ENCODE results near the gene SULF2. TPM values are rescaled to one million over a fixed set of nuclear protein-coding genes. Genes with fewer than 3 reads are reported as not detected.

The SULF2 gene
- total and polyA plus RNA-seq, 4 donors, result 8.1 to 25.4 (median 12.0) TPM

DNA sequence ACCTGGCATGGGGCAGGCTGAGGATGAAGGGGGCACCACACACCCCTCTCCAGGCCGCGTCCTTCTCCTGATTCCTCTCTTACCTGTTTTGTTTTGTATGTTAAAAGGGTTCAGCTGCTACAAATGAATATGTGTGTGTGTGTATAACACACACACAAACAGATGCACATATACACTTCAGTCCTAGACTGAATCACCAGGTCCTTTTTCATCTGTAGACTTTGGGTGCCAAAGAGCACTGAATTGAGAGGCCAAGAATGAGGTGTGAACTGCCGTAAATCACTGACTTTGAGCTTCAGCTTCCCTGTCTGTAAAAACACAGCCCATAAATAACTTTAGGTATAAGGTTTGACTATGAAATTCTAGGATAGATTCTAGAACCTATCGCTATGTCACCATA, 40.5 kb downstream of the SULF2 start:
- WGBS, result 98% methylated on average over 4 of the region's 4 CpGs
- Histone ChIP-seq H3K36me3 (ENCODE audit: control insufficient read depth in 4 of 4, insufficient read depth in 3 of 4, low read depth in 1 of 4, low read length in 3 of 4) (no peaks in the 10 kb centered on the region), H3K4me1 (ENCODE audit: control insufficient read depth in 4 of 4, insufficient read depth in 4 of 4, low read length in 3 of 4) (no peaks in the 10 kb centered on the region), H3K9ac (ENCODE audit: low read depth in 1 of 2, low read length in 2 of 2) (no peak overlapping the region), H3K27me3 (ENCODE audit: control insufficient read depth in 4 of 4, insufficient read depth in 4 of 4, low read length in 3 of 4) (no peaks in the 10 kb centered on the region), H3K9me3 (ENCODE audit: control insufficient read depth in 4 of 4, low read length in 3 of 4) (no peaks in the 10 kb centered on the region), H3K27ac (ENCODE audit: low read depth in 1 of 2, low read length in 2 of 2) (no peak overlapping the region), H3K4me3 (ENCODE audit: low read depth in 1 of 3, low read length in 3 of 3) (no peak overlapping the region)
- no peak for DNase-seq (ENCODE audit: low spot score)
- TF ChIP-seq NR2F2 (IDR thresholded peaks at IDR 0.05), result no peak
- no peak for TF ChIP-seq YY1 (IDR thresholded peaks at IDR 0.05)
- TF ChIP-seq FOXA1 (IDR thresholded peaks at IDR 0.05), result no peak
- TF ChIP-seq, protein P1, sequence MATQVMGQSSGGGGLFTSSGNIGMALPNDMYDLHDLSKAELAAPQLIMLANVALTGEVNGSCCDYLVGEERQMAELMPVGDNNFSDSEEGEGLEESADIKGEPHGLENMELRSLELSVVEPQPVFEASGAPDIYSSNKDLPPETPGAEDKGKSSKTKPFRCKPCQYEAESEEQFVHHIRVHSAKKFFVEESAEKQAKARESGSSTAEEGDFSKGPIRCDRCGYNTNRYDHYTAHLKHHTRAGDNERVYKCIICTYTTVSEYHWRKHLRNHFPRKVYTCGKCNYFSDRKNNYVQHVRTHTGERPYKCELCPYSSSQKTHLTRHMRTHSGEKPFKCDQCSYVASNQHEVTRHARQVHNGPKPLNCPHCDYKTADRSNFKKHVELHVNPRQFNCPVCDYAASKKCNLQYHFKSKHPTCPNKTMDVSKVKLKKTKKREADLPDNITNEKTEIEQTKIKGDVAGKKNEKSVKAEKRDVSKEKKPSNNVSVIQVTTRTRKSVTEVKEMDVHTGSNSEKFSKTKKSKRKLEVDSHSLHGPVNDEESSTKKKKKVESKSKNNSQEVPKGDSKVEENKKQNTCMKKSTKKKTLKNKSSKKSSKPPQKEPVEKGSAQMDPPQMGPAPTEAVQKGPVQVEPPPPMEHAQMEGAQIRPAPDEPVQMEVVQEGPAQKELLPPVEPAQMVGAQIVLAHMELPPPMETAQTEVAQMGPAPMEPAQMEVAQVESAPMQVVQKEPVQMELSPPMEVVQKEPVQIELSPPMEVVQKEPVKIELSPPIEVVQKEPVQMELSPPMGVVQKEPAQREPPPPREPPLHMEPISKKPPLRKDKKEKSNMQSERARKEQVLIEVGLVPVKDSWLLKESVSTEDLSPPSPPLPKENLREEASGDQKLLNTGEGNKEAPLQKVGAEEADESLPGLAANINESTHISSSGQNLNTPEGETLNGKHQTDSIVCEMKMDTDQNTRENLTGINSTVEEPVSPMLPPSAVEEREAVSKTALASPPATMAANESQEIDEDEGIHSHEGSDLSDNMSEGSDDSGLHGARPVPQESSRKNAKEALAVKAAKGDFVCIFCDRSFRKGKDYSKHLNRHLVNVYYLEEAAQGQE (IDR thresholded peaks at IDR 0.05), result no peak
- TF ChIP-seq FOXA2 (IDR thresholded peaks at IDR 0.05), result no peak
- TF ChIP-seq, protein P2, sequence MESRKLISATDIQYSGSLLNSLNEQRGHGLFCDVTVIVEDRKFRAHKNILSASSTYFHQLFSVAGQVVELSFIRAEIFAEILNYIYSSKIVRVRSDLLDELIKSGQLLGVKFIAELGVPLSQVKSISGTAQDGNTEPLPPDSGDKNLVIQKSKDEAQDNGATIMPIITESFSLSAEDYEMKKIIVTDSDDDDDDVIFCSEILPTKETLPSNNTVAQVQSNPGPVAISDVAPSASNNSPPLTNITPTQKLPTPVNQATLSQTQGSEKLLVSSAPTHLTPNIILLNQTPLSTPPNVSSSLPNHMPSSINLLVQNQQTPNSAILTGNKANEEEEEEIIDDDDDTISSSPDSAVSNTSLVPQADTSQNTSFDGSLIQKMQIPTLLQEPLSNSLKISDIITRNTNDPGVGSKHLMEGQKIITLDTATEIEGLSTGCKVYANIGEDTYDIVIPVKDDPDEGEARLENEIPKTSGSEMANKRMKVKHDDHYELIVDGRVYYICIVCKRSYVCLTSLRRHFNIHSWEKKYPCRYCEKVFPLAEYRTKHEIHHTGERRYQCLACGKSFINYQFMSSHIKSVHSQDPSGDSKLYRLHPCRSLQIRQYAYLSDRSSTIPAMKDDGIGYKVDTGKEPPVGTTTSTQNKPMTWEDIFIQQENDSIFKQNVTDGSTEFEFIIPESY (IDR thresholded peaks at IDR 0.05), result no peak
- no peak for TF ChIP-seq GABPA (IDR thresholded peaks at IDR 0.05 in 1 of 2, conservative IDR thresholded peaks at IDR 0.05 in 1 of 2)
- no peak for TF ChIP-seq RAD21 (IDR thresholded peaks at IDR 0.05)
- TF ChIP-seq TAF1 (conservative IDR thresholded peaks at IDR 0.05), result no peak
- no peak for TF ChIP-seq JUND (IDR thresholded peaks at IDR 0.05)
- no peak for TF ChIP-seq SP1 (IDR thresholded peaks at IDR 0.05)
- TF ChIP-seq RXRA (IDR thresholded peaks at IDR 0.05), result no peak

DNA sequence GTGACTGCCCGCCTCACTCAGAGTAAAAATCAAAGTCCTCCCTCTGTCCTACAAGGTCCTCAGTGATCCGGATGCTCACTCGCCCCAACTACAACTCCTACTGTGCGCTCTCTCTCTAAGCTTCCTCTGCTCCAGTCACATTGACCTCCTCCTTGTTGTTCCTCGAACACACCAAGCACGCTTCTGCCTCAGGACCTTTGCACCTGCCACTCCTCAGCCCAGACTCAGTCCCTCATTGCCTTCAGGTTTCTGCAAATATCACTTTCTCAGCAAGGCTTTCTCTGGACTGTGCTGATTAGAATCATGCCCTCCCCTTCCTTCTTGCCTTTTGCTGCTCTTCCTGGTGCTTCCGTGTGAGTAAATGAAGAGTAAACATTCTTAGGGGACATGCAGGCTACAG, 41.6 kb downstream of the SULF2 start:
- H3K4me1 ChIP-seq (ENCODE audit: control insufficient read depth in 4 of 4, insufficient read depth in 4 of 4, low read length in 3 of 4), result no peaks in the 10 kb centered on the region
- 93% methylated on average over 7 of the region's 7 CpGs for WGBS

More for the DNA sequence above, 41.6 kb downstream of the SULF2 start:
- Histone ChIP-seq H3K9me3 (ENCODE audit: control insufficient read depth in 4 of 4, low read length in 3 of 4) (no peaks in the 10 kb centered on the region), H3K27ac (ENCODE audit: low read depth in 1 of 2, low read length in 2 of 2) (no peak overlapping the region), H3K9ac (ENCODE audit: low read depth in 1 of 2, low read length in 2 of 2) (no peak overlapping the region), H3K27me3 (ENCODE audit: control insufficient read depth in 4 of 4, insufficient read depth in 4 of 4, low read length in 3 of 4) (no peaks in the 10 kb centered on the region), H3K4me3 (ENCODE audit: low read depth in 1 of 3, low read length in 3 of 3) (no peak overlapping the region), H3K36me3 (ENCODE audit: control insufficient read depth in 4 of 4, insufficient read depth in 3 of 4, low read depth in 1 of 4, low read length in 3 of 4) (no peaks in the 10 kb centered on the region)
- no peak for TF ChIP-seq GABPA (IDR thresholded peaks at IDR 0.05 in 1 of 2, conservative IDR thresholded peaks at IDR 0.05 in 1 of 2)
- TF ChIP-seq YY1 (IDR thresholded peaks at IDR 0.05), result no peak
- TF ChIP-seq RXRA (IDR thresholded peaks at IDR 0.05), result no peak
- TF ChIP-seq JUND (IDR thresholded peaks at IDR 0.05), result no peak
- TF ChIP-seq SP1 (IDR thresholded peaks at IDR 0.05), result no peak
- TF ChIP-seq, protein P3, sequence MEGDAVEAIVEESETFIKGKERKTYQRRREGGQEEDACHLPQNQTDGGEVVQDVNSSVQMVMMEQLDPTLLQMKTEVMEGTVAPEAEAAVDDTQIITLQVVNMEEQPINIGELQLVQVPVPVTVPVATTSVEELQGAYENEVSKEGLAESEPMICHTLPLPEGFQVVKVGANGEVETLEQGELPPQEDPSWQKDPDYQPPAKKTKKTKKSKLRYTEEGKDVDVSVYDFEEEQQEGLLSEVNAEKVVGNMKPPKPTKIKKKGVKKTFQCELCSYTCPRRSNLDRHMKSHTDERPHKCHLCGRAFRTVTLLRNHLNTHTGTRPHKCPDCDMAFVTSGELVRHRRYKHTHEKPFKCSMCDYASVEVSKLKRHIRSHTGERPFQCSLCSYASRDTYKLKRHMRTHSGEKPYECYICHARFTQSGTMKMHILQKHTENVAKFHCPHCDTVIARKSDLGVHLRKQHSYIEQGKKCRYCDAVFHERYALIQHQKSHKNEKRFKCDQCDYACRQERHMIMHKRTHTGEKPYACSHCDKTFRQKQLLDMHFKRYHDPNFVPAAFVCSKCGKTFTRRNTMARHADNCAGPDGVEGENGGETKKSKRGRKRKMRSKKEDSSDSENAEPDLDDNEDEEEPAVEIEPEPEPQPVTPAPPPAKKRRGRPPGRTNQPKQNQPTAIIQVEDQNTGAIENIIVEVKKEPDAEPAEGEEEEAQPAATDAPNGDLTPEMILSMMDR (IDR thresholded peaks at IDR 0.05; ENCODE audit: low read depth, low read length, missing input control), result no peak
- no peak for TF ChIP-seq RAD21 (IDR thresholded peaks at IDR 0.05)
- TF ChIP-seq, protein P4, sequence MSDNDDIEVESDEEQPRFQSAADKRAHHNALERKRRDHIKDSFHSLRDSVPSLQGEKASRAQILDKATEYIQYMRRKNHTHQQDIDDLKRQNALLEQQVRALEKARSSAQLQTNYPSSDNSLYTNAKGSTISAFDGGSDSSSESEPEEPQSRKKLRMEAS (IDR thresholded peaks at IDR 0.05), result no peak
- TF ChIP-seq, protein P2 (IDR thresholded peaks at IDR 0.05), result no peak
- no peak for TF ChIP-seq FOXA1 (IDR thresholded peaks at IDR 0.05)
- TF ChIP-seq NR2F2 (IDR thresholded peaks at IDR 0.05), result no peak
- no peak for TF ChIP-seq EGR1 (IDR thresholded peaks at IDR 0.05; ENCODE audit: low read depth in 2 of 2)
- TF ChIP-seq, protein P1 (IDR thresholded peaks at IDR 0.05), result no peak
- TF ChIP-seq HNF4A (conservative IDR thresholded peaks at IDR 0.05), result no peak
- TF ChIP-seq HNF4G (IDR thresholded peaks at IDR 0.05), result no peak
- no peak for DNase-seq (ENCODE audit: low spot score)
